Activated CD4-positive, alpha-beta T cell treated with anti-CD3 and anti-CD28 coated beads for 36 hours (primary cell): Measurements from ENCODE around the gene SERPINB10. TPM values are rescaled to one million over a fixed set of nuclear protein-coding genes. Genes with fewer than 3 reads are reported as not detected.

Source experiments
- total RNA-seq, 2 experiments: library from RNA; stranded (reverse); gene quantifications; one replicate each; pipeline ENCODE4 v1.2.3, GENCODE V29; 2021

Gene SERPINB10
- total RNA-seq, 2 experiments from 2014 or later, result not detected

Other genes with a start within 250 kb of the SERPINB10 start
- not detected for gene SERPINB3, start 246.1 kb upstream of the SERPINB10 start, total RNA-seq
- not detected for gene SERPINB11, start 205.0 kb upstream of the SERPINB10 start, total RNA-seq
- not detected for gene SERPINB7, start 132.5 kb upstream of the SERPINB10 start, total RNA-seq
- not detected for gene SERPINB2, start 20.3 kb upstream of the SERPINB10 start, total RNA-seq
- gene HMSD, start 41.3 kb downstream of the SERPINB10 start, total RNA-seq, result 10 to 100 TPM; 18.8 to 26.7 TPM
- 10 to 100 TPM; 16.0 to 17.1 TPM for gene SERPINB8, start 62.1 kb downstream of the SERPINB10 start, total RNA-seq
- not detected for gene LINC00305, start 241.1 kb downstream of the SERPINB10 start, total RNA-seq